Fibroblast of mammary gland (primary cell): ENCODE results near the gene SLC46A3.

ENCODE experiments used
- DNase-seq: peaks from one replicate; pipeline ENCODE4 v3.0.0-alpha.2; 2010; ENCODE audit warnings: low read depth
- H3K4me3 ChIP-seq: 2 replicates; pipeline ENCODE4 v1.5.1; 2011; ENCODE audit warnings: low read depth, mild to moderate bottlenecking, low read length, moderate library complexity; ENCODE audit not compliant: control insufficient read depth
- TF ChIP-seq, protein P1 (sequence below): conservative IDR thresholded peaks from 2 replicates; pipeline ENCODE4 v1.5.1; 2011; ENCODE audit warnings: low read depth, low read length, inconsistent platforms; ENCODE audit not compliant: control insufficient read depth, insufficient read depth

The SLC46A3 gene

DNA sequence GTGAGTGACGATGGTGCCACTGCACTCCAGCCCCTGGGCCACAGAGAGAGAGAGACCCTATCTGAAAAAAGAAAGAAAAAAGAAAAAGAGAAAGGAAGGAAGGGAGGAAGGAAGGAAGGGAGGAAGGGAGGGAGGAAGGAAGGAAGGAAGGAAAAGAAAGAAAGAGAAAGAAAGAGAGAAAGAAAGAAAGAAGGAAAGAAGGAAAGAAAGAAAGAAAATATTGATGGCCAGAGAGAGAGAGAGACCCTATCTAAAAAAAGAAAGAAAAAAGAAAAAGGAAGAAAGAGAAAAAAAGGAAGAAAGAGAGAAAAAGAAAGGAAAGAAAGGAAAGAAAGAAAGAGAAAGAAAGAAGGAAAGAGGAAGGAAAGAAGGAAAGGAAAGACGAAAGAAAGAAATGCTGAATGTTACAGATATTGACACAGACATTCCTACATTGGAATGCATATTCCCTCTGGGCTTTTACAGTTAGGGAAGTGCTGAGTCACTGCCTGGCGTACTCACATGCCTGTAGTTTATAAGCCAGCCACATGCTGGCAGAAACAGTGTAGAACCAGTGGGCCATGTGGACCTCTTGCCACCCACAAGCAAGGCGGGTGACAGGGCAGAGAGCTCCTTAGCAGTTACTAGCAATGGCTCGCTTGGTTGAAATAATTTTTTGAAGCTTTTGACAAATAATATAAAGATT lies 34.6 kb upstream of the SLC46A3 start:
- TF ChIP-seq, protein P1, sequence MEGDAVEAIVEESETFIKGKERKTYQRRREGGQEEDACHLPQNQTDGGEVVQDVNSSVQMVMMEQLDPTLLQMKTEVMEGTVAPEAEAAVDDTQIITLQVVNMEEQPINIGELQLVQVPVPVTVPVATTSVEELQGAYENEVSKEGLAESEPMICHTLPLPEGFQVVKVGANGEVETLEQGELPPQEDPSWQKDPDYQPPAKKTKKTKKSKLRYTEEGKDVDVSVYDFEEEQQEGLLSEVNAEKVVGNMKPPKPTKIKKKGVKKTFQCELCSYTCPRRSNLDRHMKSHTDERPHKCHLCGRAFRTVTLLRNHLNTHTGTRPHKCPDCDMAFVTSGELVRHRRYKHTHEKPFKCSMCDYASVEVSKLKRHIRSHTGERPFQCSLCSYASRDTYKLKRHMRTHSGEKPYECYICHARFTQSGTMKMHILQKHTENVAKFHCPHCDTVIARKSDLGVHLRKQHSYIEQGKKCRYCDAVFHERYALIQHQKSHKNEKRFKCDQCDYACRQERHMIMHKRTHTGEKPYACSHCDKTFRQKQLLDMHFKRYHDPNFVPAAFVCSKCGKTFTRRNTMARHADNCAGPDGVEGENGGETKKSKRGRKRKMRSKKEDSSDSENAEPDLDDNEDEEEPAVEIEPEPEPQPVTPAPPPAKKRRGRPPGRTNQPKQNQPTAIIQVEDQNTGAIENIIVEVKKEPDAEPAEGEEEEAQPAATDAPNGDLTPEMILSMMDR = no peak
- no peak overlapping the region for H3K4me3 ChIP-seq
- peak; percentile 91 for DNase-seq

DNA sequence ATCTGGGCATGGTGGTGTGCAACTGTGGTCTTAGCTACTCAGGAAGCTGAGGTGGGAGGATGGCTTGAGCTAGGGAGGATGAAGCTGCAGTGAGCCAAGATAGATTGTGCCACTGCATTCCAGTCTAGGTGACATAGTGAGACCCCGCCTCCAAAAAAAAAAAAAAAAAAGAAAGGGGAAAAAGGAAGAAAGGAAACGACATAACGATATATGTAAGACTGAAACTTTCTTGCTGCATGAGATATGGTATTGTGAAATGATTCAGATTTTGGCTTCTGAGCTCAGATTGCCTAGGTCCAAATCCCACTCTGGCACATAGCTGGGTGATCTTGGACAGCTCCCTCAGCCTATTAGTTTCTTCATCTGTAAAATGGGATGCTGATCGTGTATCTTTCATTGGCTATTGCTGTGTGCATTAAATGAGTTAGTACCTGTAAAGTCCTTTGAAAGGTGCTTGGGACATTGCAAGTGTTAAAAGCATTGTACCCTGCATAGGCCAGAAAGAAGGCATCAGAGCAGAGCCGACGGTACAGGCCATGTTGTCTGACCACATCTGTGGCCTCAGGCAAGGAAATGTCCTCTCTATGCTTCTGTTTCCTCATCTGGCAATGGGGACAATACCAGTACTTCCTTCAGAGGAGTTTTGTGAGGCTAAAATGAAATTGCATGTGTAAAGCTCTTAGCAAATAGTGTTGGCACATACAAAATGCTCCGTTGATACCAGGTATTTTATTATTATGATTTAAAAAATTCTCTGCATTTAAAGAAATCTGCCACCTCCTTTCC lies 32.6 kb upstream of the SLC46A3 start:
- H3K4me3 ChIP-seq = no peak overlapping the region
- TF ChIP-seq, protein P1 = no peak
- no peak for DNase-seq

DNA sequence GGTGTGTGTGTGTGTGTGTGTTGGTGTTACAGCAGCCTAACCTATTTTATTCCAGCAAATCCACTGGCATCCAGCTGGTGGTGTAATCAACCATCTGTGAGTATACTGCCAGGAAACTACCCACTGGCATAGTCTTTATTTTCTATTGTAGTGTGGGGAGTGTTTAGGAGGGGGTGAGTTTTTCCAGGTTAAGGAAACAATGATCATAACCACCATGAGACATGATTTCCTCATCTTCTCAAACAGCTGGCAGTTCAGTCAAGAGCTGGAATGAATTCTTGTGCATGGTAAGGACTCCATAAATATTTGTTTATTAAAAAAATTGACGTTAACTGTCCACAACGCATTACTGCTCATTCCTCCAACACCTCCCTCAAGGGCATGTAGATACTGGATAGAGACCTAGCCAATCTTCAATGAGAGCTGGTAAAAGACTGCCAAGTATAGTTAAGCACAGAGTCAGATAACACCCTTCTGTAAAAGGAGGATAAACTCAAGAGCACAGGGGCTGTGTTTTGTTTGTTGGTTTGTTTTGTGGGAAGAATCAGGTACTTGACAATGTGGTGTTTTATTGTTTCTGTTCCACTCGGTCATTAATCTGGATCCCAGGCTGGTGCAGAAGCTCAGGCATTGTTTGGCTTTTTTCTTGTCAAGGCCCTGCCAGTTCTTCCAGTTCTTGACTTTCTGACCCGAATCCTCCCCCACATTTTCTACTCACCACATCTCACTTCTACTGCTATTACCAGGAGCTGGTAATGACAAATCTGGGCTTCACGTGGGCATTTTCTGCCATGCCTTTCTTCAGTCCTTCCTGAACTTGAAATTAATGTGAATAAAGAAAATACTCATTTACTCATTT lies 31.6 kb upstream of the SLC46A3 start:
- H3K4me3 ChIP-seq = no peak overlapping the region
- no peak for DNase-seq
- TF ChIP-seq, protein P1 = no peak

DNA sequence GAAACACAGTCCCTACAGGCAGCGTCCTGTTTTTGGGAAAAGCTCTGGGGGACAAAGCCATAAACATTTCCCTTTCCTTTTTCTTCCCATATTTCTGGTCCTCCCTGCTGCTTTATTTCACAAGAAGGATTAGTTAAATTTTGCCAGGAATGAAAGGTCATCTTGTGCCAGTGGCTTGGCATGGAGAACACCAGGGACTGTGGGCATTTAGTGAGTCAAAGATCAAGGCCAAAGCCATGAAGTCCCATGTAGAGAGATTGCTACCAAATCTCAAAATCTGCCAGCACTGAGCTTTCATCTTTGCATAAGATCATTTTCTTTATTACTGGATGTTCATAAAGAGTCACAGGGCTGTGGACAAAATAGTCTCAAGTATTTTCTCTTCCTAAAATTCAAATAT lies 29.1 kb upstream of the SLC46A3 start:
- DNase-seq = no peak
- TF ChIP-seq, protein P1 = no peak
- no peak overlapping the region for H3K4me3 ChIP-seq

DNA sequence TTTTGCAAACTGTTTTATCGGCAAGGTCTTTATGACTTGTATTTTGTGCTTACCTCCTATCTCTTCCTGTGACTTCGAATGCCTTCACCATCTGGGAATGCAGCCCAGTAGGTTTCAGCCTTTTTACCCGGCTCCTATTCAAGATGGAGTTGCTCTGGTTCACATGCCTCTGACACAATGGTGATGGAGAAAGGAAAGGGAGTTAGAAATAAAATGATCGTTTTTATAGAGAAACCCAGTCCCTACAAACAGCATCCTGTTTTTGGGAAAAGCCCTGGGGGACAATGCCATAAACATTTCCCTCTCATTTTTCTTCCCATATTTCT lies 27.5 kb upstream of the SLC46A3 start:
- no peak for DNase-seq
- no peak overlapping the region for H3K4me3 ChIP-seq
- TF ChIP-seq, protein P1 = no peak

DNA sequence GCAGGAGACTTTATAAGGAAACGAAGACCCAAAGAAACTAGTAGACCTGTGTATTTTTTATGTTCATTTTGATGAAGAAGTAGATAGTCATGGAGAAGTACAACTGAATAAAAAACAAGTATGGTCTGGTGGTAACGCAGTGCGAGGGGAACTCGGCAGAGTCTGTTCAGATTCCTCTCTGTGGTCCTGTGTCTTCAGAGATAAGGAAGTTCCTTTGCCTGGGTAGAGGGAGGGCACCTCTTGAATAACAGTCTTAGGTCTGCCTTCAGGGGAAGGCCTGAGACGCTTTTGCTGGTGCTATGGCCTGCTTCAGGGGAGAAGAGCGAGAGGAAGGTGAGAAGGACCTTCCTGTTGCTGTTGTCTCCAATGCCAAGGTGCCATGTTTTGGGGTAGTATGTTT lies 25.9 kb upstream of the SLC46A3 start:
- no peak overlapping the region for H3K4me3 ChIP-seq
- TF ChIP-seq, protein P1 = no peak
- DNase-seq = no peak
